Measurements from ENCODE around the gene FAM161A. TPM values are rescaled to one million over a fixed set of nuclear protein-coding genes. Genes with fewer than 3 reads are reported as not detected.
"Not testable (repeated sequence)": the region's sequence is repeated elsewhere in the genome, so short reads cannot be mapped to it uniquely, and the experiment has no call there.

FAM161A gene
- total and polyA plus RNA-seq, 2 experiments from 2014 or later: 16.2 to 27.4 TPM

- not testable (repeated sequence) for H3K36me3 ChIP-seq (ENCODE audit: insufficient read depth); H3K36me3 Mint-ChIP-seq (ENCODE audit: low read depth); ATAC-seq; H3K27me3 ChIP-seq (ENCODE audit: insufficient read depth); H2AFZ ChIP-seq; H3K4me2 ChIP-seq; H3K27ac ChIP-seq (ENCODE audit: low read depth); H3K9me3 Mint-ChIP-seq; H3K9me2 ChIP-seq (ENCODE audit: insufficient read depth); H3F3A ChIP-seq (replicated peaks; ENCODE audit: low read depth); H3K4me3 Mint-ChIP-seq; H3K27ac Mint-ChIP-seq; H3K79me2 ChIP-seq (replicated peaks; ENCODE audit: insufficient read depth); H3K4me3 ChIP-seq; H3K4me1 ChIP-seq (ENCODE audit: insufficient read depth); H4K20me1 ChIP-seq (replicated peaks; ENCODE audit: insufficient read depth)
- Mint-ChIP-seq H3K27me3 (ENCODE audit: insufficient read depth, low read depth, poor library complexity) (peaks cover 16% of the 10 kb centered on the region), H3K4me1 (peaks cover 11% of the 10 kb centered on the region; the same call in 2 of the 3 replicates)
- DNase-seq (ENCODE audit: low spot score): peak; percentile 19
- TF ChIP-seq CTCF (conservative IDR thresholded peaks at IDR 0.05; ENCODE audit: low read depth in 2 of 2): peak; percentile 32 to 47
These were observed 2.6 kb downstream of the FAM161A start for GRCh38 chr2:61851270-61851669.

GRCh38 chr2:61845320-61845719 lies 8.5 kb downstream of the FAM161A start:
- Histone ChIP-seq H3K27ac (ENCODE audit: low read depth) (no peak overlapping the region), H3K4me1 (ENCODE audit: insufficient read depth) (no peaks in the 10 kb centered on the region), H3K4me3 (no peak overlapping the region), H4K20me1 (replicated peaks; ENCODE audit: insufficient read depth) (no peaks in the 10 kb centered on the region), H3K4me2 (no peak overlapping the region), H3F3A (replicated peaks; ENCODE audit: low read depth) (no peaks in the 10 kb centered on the region), H2AFZ (no peak overlapping the region), H3K36me3 (ENCODE audit: insufficient read depth) (no peaks in the 10 kb centered on the region; the same call in 1 of the 2 replicates), H3K79me2 (replicated peaks; ENCODE audit: insufficient read depth) (no peaks in the 10 kb centered on the region), H3K27me3 (ENCODE audit: insufficient read depth) (no peaks in the 10 kb centered on the region), H3K9me2 (ENCODE audit: insufficient read depth) (no peaks in the 10 kb centered on the region)
- Mint-ChIP-seq H3K4me1 (no peaks in the 10 kb centered on the region; the same call in 2 of the 3 replicates), H3K27ac (no peak overlapping the region), H3K27me3 (ENCODE audit: insufficient read depth, low read depth, poor library complexity) (peaks cover 6% of the 10 kb centered on the region), H3K36me3 (ENCODE audit: low read depth) (peaks cover 6% of the 10 kb centered on the region; the same call in 1 of the 3 replicates), H3K4me3 (no peak overlapping the region), H3K9me3 (no peaks in the 10 kb centered on the region)
- DNase-seq (ENCODE audit: low spot score) (no peak), ATAC-seq (no peak)
- TF ChIP-seq CTCF (conservative IDR thresholded peaks at IDR 0.05; ENCODE audit: low read depth in 2 of 2) (no peak), JUNB (IDR thresholded peaks at IDR 0.05; ENCODE audit: unreplicated experiment) (no peak), REST (IDR thresholded peaks at IDR 0.05; ENCODE audit: unreplicated experiment) (no peak), CREB1 (CRISPR knock-in tag; IDR thresholded peaks at IDR 0.05; ENCODE audit: low read depth) (no peak), EZH2phosphoT487 (IDR thresholded peaks at IDR 0.05; ENCODE audit: unreplicated experiment) (no peak), POLR2AphosphoS5 (IDR thresholded peaks at IDR 0.05; ENCODE audit: low read depth) (no peak), STAT1 (IDR thresholded peaks at IDR 0.05; ENCODE audit: unreplicated experiment) (no peak), ZNF114 (CRISPR knock-in tag; IDR thresholded peaks at IDR 0.05) (no peak)
